Left kidney (tissue), 2 donors: Measurements from ENCODE around the gene LIME1. TPM values are rescaled to one million over a fixed set of nuclear protein-coding genes. Genes with fewer than 3 reads are reported as not detected.
"Not testable (repeated sequence)": the region's sequence is repeated elsewhere in the genome, so short reads cannot be mapped to it uniquely, and the experiment has no call there.

Source experiments
- DNase-seq: peaks from one replicate; pipeline ENCODE4 v3.0.0-alpha.2; 2013
- polyA plus RNA-seq: library from polyadenylated mRNA; unstranded; fragments of 120-200 nt; gene quantifications from one replicate; pipeline ENCODE4 v1.2.1, GENCODE V29; 2013; ENCODE audit not compliant: insufficient read length

The LIME1 gene
- polyA plus RNA-seq, 1 donor: 4.3 TPM

DNA sequence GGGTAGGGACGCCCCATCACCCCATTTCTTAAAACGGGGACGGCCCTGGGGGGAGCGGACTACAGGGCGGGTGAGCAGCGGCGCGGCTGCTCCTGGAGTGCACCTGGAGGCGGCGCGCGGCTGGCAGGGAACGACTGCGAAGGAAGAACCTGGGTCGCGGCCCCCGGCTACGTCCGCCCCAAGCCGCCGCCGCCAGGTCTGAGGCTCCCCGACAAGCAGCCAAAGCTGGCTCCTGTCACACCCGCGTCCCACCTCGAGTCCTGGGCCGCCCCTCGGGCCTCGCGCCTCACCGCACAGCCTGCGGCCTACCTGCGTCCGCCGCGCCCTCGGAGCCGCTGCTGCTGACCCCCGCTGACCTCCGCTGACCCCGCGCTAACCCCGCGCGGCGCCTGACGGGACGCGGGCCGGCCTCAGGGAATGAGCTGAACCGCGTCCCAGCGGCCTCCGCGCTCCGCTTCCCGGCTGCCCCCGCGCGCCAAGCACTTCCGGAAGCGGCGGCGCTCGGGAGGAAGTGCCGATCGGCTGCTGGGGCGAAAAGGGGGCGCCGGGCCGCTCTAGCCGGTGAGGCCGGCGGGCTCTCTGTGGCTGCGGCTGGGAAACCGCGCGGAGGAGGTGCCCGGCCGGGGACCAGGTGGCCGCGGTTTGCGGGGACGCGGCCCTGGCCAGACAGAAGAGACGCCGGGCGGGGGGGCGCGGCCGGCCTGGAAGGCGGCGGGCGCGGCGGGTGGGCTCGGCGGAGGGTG lies 28.7 kb upstream of the LIME1 start, which contains the start of the genes ARFRP1 and ZGPAT:
ARFRP1 (minus strand) TSS at position 419 of the 743 bp plus-strand sequence. CDS start 885 bp downstream, outside the sequence.
ZGPAT (plus strand) TSS at position 482 of the 743 bp plus-strand sequence. CDS start 542 bp downstream, outside the sequence.
- DNase-seq: peak; percentile 86

DNA sequence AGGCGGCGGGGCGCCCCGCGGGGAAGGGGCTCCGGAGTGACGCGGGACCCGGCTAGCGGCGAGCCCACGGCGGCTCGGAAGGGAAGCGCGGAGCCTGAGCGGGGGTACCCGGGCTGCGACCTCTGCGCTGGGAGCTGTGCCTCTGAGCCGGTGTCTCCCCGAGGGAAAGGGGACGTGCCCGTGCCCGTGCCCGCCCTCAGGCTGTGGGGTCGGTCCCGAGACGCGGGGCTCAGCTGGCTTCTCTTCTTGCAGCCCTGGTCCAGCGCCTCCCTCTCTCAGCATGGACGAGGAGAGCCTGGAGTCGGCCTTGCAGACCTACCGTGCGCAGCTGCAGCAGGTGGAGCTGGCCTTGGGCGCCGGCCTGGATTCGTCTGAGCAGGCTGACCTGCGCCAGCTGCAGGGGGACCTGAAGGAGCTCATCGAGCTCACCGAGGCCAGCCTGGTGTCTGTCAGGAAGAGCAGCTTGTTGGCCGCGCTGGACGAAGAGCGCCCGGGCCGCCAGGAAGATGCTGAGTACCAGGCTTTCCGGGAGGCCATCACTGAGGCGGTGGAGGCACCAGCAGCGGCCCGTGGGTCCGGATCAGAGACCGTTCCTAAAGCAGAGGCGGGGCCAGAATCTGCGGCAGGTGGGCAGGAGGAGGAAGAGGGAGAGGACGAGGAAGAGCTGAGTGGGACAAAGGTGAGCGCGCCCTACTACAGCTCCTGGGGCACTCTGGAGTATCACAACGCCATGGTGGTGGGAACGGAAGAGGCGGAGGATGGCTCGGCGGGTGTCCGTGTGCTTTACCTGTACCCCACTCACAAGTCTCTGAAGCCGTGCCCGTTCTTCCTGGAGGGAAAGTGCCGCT lies 27.9 kb upstream of the LIME1 start:
- DNase-seq: no peak

DNA sequence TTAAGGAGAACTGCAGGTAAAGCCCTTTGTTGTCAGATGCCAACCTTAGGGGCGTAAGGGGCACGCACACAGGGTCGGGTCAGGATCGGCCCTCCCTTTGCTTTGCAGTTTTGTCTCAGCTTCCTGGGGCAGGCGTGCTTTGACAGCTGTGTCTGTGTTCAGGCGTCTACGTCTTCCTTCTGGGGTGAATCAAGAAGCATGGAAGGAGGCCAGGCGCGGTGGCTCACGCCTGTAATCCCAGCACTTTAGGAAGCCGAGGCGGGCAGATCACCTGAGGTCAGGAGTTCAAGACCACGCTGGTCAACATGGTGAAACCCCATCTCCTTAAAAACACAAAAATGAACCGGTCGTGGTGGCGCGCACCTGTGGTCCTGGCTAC lies 27.3 kb upstream of the LIME1 start:
- no peak for DNase-seq

DNA sequence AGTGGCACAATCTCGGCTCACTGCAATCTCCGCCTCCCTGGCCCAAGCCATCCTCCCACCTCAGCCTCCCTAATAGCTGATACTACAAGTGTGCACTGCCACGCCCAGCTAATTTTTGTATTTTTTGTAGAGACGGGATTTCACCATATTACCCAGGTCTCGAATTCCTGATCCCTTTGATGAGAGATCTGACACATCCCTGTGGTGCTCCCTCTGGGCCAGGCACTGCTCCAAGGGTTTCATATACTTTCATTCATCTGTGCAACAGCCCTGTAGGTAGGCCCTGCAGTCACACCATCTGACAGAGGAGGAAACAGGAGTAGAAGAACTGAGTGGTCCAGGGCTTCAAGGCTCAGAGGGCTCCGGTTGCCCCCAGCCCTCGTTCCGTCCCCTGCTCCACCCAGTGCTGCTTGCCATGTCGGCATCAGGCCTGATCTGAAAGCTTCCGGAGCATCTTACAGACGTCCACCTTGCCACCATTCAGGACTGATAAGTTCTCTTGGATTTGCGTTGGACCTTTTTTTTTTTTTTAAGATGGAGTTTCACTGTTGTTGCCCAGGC lies 25.3 kb upstream of the LIME1 start:
- DNase-seq: no peak

DNA sequence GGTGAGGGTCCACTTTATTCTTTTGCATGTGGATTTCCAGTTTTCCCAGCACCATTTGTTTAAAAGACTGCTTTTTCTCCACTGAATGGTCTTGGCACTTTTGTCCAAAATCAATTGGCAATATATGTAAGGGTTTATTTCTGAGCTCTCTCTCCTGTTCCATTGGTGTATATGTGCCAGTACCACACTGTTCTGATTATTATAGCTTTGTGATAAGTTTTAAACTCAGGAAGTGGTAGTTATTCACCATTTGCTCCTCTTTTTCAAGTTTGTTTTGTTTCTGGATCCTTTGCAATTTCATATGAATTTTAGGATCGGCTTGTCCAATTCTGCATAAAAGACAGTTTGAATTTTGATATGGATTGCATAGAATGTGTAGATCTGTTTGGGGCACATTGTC lies 24.3 kb upstream of the LIME1 start:
- no peak for DNase-seq

DNA sequence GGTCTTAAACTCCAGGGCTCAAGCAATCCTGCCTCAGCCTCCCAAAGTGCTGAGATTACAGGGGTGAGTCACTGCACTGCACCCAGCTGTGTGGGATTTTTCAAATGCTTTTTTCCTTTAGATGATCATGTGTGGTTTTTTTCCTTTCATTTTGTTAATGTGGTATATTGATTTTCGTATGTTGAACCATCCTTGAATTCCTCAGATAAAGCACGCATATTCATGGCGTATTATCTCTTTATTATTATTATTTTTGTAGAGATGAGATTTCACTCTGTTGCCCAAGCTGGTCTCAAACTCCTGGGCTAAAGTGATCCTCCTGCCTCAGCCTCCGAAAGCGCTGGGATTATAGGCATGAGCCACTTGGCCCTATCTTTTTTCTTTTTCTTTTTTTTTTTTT lies 21.6 kb upstream of the LIME1 start:
- DNase-seq: no peak

DNA sequence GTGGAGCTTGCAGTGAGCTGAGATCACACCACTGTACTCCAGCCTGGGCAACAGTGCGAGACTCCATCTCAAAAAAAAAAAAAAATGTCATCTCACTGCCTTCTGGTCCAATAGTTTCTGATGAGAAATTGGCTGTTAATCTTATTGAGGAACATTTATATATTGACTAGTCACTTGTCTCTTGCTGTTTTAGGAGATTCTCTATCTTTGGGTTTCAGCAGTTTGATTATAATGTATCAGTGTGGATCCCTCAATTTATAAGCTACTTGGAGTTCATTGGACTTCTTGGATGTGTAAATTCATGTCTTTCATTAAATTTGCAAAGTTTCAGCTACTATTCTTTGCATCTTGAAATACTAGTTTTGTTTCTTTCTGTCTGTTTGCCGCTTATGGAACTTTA lies 17.5 kb upstream of the LIME1 start:
- DNase-seq: no peak

DNA sequence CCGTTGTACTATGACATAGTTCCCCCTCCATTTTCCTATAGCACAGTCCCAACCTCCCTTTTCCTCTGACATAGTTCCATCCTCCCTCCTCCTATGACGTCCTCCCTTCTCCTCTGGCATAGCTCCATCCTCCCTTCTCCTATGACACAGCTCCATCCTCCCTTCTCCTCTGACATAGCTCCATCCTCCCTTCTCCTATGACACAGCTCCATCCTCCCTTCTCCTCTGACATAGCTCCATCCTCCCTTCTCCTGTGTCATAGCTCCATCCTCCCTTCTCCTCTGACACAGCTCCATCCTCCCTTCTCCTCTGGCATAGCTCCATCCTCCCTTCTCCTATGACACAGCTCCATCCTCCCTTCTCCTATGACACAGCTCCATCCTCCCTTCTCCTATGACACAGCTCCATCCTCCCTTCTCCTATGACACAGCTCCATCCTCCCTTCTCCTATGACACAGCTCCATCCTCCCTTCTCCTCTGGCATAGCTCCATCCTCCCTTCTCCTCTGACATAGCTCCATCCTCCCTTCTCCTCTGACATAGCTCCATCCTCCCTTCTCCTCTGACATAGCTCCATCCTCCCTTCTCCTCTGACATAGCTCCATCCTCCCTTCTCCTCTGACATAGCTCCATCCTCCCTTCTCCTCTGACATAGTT lies 13.4 kb upstream of the LIME1 start:
- DNase-seq: not testable (repeated sequence)

DNA sequence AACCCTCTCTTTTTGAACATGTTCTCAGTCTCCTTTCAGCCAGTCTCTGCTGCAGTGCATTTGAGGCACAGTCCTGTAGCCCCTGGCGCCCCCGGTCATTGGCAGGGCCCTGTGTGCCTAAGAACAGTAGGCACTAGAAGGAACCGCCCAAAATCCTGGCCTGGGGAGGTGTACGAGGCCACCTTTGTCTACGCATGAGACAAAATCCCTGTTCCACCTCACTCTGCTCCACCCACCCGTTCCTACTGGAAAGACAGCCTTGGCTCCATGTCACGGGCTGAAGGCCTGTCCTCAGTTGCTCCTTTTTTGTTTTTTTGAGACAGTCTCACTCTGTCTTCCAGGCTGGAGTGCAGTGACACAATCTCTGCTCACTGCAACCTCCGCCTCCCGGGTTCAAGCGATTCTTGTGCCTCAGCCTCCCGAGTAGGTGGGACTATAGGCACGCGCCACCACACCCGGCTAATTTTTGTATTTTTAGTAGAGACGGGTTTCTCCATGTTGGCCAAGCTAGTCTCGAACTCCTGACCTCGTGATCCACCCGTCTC lies 6.2 kb upstream of the LIME1 start:
- DNase-seq: not testable (repeated sequence)

DNA sequence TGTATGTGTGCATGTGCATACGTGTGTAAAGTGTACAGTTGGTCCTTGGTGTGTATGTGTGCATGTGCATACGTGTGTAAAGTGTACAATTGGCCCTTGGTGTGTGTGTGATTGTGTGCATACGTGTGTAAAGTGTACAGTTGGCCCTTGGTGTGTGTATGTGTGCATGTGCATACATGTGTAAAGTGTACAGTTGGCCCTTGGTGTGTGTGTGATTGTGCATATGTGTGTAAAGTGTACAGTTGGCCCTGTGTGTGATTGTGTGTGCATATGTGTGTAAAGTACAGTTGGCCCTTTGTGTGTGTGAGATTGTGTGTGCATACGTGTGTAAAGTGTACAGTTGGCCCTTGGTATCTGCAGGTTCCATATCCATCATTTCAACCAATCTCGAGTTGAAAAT lies 5.1 kb upstream of the LIME1 start:
- DNase-seq: no peak

DNA sequence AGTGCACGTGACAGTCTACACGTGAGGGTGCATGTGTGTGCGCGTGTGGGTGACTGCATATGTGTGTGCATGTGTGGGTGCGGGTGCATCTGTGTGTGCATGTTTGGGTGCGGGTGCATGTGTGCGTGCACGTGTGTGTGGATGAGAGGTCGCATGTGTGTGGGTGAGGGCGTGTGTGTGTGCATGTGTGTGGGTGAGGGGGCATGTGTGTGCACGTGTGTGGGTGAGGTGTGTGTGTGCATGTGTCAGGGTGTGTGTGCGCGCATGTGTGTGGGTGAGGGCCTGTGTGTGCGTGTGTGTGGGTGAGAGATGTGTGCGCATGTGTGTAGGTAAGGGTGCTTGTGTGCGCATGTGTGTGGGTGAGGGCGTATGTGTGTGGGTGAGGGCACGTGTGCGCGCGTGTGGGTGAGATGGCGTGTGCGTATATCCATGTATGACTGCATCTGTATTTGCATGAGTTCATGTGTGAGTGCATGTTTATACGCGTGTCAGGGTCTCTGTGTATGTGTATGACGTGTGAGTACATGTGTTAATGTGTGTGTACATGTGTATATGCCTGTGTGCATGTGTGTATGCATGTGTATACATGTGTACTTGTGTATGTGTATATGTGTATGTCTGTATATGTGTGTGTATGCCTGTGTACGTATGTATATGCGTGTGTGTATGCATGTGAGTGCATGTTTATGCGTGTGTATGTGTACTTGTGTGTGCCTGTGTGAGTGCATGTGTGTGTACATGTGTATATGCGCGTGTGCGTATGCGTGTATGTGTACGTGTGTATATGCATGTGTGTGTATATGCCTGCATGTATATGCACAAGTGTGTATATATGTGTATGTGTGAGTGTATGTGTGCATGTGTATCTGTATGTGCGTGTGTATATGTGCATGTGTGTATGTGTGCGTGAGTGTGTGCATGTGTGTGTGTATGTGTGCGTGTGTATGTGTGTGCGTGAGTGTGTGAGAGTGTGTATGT lies 4.1 kb upstream of the LIME1 start:
- DNase-seq: no peak

DNA sequence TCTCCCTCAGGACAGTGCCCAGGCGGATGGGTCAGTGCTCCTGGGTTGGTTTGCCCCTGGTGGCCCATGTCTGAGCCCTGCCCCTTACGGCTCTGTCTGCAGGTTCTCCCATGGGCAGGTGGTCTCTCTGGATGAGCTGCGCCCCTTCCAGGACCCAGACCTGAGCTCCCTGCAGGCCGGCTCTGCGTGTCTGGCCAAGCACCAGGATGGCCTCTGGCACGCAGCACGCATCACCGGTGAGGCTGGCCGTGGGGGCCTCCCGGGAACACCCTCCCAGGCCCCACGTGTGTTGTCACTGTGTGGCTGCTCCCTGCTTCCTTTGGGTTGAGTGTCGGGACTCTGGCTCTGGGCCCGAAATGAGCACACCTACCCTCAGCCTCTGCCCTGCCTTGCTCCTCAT lies 3.3 kb upstream of the LIME1 start:
- DNase-seq: no peak

DNA sequence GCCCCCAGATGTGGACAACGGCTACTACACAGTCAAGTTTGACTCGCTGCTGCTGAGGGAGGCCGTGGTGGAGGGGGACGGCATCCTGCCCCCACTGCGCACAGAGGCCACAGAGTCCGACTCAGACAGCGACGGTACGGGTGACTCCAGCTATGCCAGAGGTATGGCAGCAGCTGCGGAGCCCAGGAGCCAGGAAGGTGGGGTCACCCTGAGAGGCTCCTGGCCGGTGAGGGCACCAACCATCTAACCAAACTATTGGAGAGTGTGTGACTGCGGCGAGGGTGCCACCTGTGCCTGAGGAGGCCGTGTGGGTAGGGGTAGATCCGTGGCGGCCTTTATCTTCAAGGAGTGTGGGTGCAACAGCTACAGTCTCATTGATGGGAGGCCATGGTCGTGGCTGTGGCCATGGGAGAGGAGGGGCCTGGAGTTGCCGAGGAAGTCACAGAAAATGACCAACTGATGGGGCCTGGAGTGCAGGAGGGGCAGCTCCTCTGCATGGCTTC lies 2.8 kb upstream of the LIME1 start:
- no peak for DNase-seq

DNA sequence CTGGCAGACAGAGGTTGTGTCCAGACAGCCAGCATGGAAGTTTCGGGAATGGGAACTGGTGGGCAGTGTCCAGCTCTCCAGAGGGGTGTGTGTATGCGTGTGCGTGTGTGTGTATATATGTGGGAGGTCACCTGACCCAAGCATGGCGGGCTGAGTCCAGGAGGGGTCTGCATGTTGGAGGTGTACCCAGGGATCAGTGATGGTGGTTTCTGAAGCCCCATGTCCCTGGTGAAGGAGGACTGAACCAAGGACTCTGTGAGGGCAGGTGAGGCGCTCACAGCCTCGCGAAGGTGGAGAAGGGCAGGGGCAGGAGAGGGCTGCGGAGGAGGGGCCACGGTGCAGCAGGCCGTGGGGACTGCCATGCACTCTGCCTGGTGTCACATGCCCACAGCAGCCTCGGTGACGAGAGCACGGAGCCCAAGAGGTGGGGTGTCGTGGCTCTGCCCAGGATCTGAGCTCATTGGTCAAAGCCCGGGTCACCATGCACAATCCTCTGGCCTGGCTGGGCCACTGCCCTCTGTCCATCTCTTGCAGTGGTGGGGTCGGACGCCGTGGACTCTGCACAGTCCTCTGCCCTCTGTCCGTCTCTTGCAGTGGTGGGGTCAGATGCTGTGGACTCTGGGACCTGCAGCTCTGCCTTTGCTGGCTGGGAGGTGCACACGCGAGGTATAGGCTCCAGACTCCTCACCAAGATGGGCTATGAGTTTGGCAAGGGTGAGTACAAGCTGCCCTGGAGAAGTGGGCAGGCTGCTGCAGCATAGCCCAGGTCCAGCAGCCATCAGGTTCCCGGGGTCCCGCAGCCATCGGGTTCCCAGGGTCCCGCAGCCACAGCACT lies 2.1 kb upstream of the LIME1 start:
- no peak for DNase-seq

DNA sequence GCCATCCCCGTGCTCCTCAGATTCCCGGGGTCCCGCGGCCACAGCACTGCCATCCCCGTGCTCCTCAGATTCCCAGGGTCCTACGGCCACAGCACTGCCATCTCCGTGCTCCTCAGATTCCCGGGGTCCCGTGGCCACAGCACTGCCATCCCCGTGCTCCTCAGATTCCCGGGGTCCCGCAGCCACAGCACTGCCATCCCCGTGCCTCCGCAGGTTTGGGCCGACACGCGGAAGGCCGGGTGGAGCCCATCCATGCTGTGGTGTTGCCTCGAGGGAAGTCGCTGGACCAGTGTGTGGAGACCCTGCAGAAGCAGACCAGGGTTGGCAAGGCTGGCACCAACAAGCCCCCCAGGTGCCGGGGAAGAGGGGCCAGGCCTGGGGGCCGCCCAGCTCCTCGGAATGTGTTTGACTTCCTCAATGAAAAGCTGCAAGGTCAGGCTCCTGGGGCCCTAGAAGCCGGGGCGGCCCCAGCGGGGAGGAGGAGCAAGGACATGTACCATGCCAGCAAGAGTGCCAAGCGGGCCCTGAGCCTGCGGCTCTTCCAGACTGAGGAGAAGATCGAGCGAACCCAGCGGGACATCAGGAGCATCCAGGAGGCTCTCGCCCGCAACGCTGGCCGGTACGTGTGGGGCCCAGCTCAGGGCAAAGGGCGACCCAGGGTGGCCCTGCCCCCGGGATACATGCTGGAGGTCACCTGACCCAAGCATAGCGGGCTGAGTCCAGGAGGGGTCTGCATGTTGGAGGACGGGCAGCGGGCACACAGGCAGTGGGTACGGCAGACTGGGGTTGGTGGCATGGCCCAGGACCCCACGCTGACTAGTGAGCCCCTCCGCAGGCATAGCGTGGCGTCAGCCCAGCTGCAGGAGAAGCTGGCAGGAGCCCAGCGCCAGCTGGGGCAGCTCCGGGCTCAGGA lies 1.3 kb upstream of the LIME1 start:
- DNase-seq: no peak

DNA sequence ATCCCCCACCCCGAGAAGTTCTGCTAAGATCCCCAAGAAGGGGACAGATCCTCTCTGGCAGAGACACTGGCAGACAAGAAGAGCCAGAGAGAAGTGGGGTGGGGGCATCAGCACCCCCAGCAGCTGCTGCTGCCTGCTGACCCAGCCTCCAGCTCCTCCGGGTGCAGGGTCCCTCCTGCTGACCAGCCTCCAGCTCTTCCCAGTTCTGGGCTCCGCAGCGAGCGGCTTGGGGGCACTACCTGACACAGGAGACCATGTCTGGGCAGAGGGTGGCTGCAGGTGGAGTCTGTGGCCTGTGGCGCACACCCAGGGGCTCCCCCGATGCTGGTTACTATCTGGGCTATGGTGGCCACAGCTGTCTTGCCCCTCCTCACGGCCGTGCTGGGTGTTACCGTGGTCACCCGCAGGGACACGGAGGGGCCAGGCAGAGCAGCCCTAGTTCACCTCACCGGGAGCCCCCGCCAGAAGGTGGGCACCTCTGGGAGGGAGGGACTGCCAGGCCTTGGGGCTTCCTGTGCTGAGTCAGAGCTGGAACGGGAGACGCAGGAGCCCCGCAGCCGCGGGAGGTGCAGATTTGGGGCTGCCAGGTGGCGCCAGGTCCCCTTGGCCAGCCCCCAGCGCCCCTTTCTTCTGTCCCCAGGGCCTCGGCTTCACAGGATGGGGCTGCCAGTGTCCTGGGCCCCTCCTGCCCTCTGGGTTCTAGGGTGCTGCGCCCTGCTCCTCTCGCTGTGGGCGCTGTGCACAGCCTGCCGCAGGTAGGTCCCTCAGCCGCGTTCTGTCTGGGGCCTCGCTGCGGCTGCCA lies 630 bp downstream of the LIME1 start:
- no peak for DNase-seq

DNA sequence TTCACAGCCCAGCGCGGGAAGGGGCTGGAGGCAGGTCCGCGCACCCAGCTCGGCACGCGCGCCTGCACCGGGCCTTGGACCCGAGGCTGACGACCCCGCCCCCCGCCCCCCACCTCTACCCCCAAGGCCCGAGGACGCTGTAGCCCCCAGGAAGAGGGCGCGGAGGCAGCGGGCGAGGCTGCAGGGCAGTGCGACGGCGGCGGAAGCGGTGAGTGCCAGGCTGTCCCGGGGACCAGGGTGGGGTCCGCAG lies 1.2 kb downstream of the LIME1 start:
- DNase-seq: no peak
